ENCODE data around the gene JPH4. TPM values are rescaled to one million over a fixed set of nuclear protein-coding genes. Genes with fewer than 3 reads are reported as not detected.

Gene JPH4
- total RNA-seq, 1 experiment from 2014 or later: 6.8 TPM

DNA sequence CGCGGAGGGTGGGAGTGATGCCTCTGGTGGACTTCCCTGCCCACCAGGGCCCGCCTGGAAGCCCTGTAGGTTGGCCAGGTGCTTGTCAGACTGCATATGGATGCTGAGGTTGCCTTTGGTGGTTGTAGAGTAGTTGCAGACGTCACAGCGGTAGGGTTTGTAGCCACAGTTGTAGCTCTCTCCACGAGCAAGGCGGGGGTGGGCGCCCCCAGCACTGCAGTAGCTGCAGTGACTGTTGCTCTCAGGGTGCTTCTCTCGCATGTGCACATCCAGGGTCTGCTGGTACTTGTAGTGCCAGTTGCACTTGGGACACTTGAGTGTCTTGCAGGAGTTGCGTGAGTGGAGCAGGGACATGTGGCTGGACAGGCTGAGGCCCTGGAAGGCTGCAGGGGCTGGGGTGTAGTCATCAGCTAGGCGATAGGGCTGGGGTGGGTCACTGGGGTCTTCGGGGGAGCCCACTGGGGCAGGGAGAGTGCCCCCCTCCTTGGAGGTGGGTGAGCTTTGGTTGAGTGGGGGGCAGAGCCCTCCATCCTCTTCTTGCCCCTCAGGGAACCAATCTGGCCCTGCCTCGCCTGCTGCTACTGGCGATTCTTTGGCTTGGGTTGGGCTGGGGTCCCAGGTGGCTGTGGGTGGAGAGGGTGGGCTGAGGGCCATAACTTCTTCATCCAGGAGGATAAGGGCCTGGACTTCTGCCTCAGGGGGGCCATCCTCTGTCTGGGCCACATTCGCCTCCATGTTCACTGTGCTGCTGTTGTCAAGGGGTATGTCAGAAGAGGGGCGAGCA, 44.7 kb downstream of the JPH4 start:
- peaks cover 13% of the 10 kb centered on the region for H3K23me2 ChIP-seq (ENCODE audit: insufficient read length, low read depth, low read length, poor library complexity, severe bottlenecking)
- H4K8ac ChIP-seq (replicated peaks; ENCODE audit: insufficient read length, low read depth, low read length): no peak overlapping the region
- Mint-ChIP-seq H3K27ac (peak overlapping the region in 2 of 3 experiments; percentile 41 to 52; a peak in 2 of 7 replicates), H3K9me3 (no peaks in the 10 kb centered on the region; a peak in 1 of 5 replicates), H3K4me3 (no peak overlapping the region), H3K4me1 (peaks cover 34 to 35% of the 10 kb centered on the region in 2 experiments), H3K36me3 (ENCODE audit: insufficient read depth in 1 of 3, low read depth in 3 of 3) (peaks cover 34 to 48% (median 47%) of the 10 kb centered on the region in 3 experiments; a peak in 6 of 7 replicates), H3K27me3 (ENCODE audit: low read depth) (no peaks in the 10 kb centered on the region)
- no peak overlapping the region for H4K91ac ChIP-seq (ENCODE audit: insufficient read length, low read depth, low read length)
- H3K4me2 ChIP-seq (ENCODE audit: insufficient read depth, insufficient read length, low read length): no peak overlapping the region
- H3K4me1 ChIP-seq (ENCODE audit: insufficient read depth, low read length): peaks cover 7% of the 10 kb centered on the region; the same call in 1 of the 2 replicates
- TF ChIP-seq, protein P1, sequence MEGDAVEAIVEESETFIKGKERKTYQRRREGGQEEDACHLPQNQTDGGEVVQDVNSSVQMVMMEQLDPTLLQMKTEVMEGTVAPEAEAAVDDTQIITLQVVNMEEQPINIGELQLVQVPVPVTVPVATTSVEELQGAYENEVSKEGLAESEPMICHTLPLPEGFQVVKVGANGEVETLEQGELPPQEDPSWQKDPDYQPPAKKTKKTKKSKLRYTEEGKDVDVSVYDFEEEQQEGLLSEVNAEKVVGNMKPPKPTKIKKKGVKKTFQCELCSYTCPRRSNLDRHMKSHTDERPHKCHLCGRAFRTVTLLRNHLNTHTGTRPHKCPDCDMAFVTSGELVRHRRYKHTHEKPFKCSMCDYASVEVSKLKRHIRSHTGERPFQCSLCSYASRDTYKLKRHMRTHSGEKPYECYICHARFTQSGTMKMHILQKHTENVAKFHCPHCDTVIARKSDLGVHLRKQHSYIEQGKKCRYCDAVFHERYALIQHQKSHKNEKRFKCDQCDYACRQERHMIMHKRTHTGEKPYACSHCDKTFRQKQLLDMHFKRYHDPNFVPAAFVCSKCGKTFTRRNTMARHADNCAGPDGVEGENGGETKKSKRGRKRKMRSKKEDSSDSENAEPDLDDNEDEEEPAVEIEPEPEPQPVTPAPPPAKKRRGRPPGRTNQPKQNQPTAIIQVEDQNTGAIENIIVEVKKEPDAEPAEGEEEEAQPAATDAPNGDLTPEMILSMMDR (conservative IDR thresholded peaks at IDR 0.05): no peak
- no peak overlapping the region for H4K5ac ChIP-seq (ENCODE audit: insufficient read length, low read depth, low read length)
- H4K20me1 ChIP-seq (ENCODE audit: control insufficient read depth, insufficient read depth, insufficient read length): no peaks in the 10 kb centered on the region
- H2AK5ac ChIP-seq (ENCODE audit: insufficient read length, low read length): no peak overlapping the region
- no peak overlapping the region for H2BK5ac ChIP-seq (ENCODE audit: insufficient read length, low read length)
- H2AFZ ChIP-seq (ENCODE audit: low read length): no peak overlapping the region
- H3K14ac ChIP-seq (ENCODE audit: insufficient read depth, low read length): no peak overlapping the region
- H3K27me3 ChIP-seq (ENCODE audit: insufficient read depth, low read length): no peaks in the 10 kb centered on the region
- no peak overlapping the region for H3K18ac ChIP-seq (ENCODE audit: insufficient read length, low read depth, low read length)
- DNase-seq: no peak
- H2BK120ac ChIP-seq (ENCODE audit: low read depth, low read length, poor library complexity, severe bottlenecking): no peak overlapping the region
- no peaks in the 10 kb centered on the region for H3K79me2 ChIP-seq (ENCODE audit: insufficient read depth, low read length)
- H2BK20ac ChIP-seq (ENCODE audit: low read depth, low read length, poor library complexity, severe bottlenecking): no peak overlapping the region
- no peaks in the 10 kb centered on the region for H3K79me1 ChIP-seq (ENCODE audit: insufficient read depth, low read depth, low read length, poor library complexity, severe bottlenecking)
- no peak overlapping the region for H2BK15ac ChIP-seq (ENCODE audit: low read depth, low read length)
- H3K56ac ChIP-seq (ENCODE audit: insufficient read length, low read depth, low read length): no peak overlapping the region
- no peaks in the 10 kb centered on the region for H3K9me3 ChIP-seq (ENCODE audit: control insufficient read depth, low read depth, low read length)
- no peak overlapping the region for H2BK12ac ChIP-seq (ENCODE audit: insufficient read length, low read depth, low read length)
- WGBS (ENCODE audit: extremely low coverage, insufficient read length, low lambda C conversion rate): no CpG with 5 or more reads among the region's 16 CpGs
- H3K4ac ChIP-seq (ENCODE audit: low read depth, low read length): no peak overlapping the region
- no peak overlapping the region for H3K23ac ChIP-seq (ENCODE audit: insufficient read length, low read depth, low read length)
- H3T11ph ChIP-seq (ENCODE audit: low read length): no peak overlapping the region
- no peak overlapping the region for H3K27ac ChIP-seq (ENCODE audit: insufficient read length, low read depth, low read length)
- no peak overlapping the region for H3K9ac ChIP-seq (ENCODE audit: extremely low read depth, insufficient read length, low read length)

Data from H9 (cell line).